GM12878 (cell line): Measurements from ENCODE around the gene PI4KB. TPM values are rescaled to one million over a fixed set of nuclear protein-coding genes. Genes with fewer than 3 reads are reported as not detected.

Source experiments
- ATAC-seq: fragments of 200-7000 bp; cut with Tn5 transposase; 3 replicates; pipeline ENCODE4 v1.9.1; 2020; ENCODE audit warnings: mild to moderate bottlenecking, moderate library complexity
- BruUV-seq: library from RNA; stranded (reverse); fragments of 400-500 nt; replicated peaks from 2 replicates; lab custom pipeline; 2021; lab: Mats Ljungman, UMichigan
- CTCF ChIA-PET: fragments of 300-600 bp; sonication (Branson Sonifier 250); formaldehyde crosslinking; extraction: SDS; loops from one replicate; lab custom pipeline; 2021; ENCODE audit warnings: inconsistent platforms; lab: Yijun Ruan, JAX
- POLR2A ChIA-PET: fragments of 350-600 bp; formaldehyde crosslinking; extraction: SDS; loops from one replicate; lab custom pipeline; 2021; ENCODE audit warnings: inconsistent platforms; lab: Charles Lee
- RAD21 ChIA-PET: fragments of 300-600 bp; sonication (Branson Sonifier 250); formaldehyde crosslinking; loops from one replicate; lab custom pipeline; 2023; ENCODE audit warnings: antibody characterized with exemption; ENCODE audit not compliant: unreplicated experiment; lab: Charles Lee
- SMC1A ChIA-PET: fragments of 300-600 bp; sonication (Branson Sonifier 250); formaldehyde crosslinking; loops from one replicate; lab custom pipeline; 2023; ENCODE audit not compliant: unreplicated experiment, uncharacterized antibody; lab: Charles Lee
- DNase-seq: peaks from one replicate; pipeline ENCODE4 v3.0.0-alpha.2; 2011; ENCODE audit warnings: low read depth, low spot score
- FAIRE-seq: peaks from 3 replicates; lab custom pipeline; 2011; peaks lifted over from hg19 to GRCh38; lab: Jason Lieb, UNC
- H2AFZ ChIP-seq: 2 replicates; pipeline ENCODE4 v1.6.0; 2011; ENCODE audit warnings: low read depth, low read length, control low read depth; ENCODE audit not compliant: control insufficient read depth
- H3K27ac ChIP-seq: 2 replicates; pipeline ENCODE4 v1.5.1; 2011; ENCODE audit warnings: control low read depth; ENCODE audit not compliant: control insufficient read depth, insufficient read depth
- H3K27me3 ChIP-seq, 2 experiments: replicated peaks in 1 of 2; 2 replicates each; pipeline versions ENCODE4 v1.6.0 to v1.6.1; 2011; ENCODE audit warnings: low read length in 1 of 2; ENCODE audit not compliant: control insufficient read depth in 2 of 2, insufficient read depth in 2 of 2
- H3K36me3 ChIP-seq, 2 experiments: 2 replicates each; pipeline ENCODE4 v1.5.1; 2011; ENCODE audit warnings: low read length in 1 of 2; ENCODE audit not compliant: control insufficient read depth in 2 of 2, insufficient read depth in 2 of 2
- H3K4me1 ChIP-seq: 2 replicates; pipeline ENCODE4 v1.6.1; 2011; ENCODE audit warnings: mild to moderate bottlenecking, low read length, moderate library complexity, mixed read lengths; ENCODE audit not compliant: control insufficient read depth, insufficient read depth
- H3K4me2 ChIP-seq: 2 replicates; pipeline ENCODE4 v1.6.0; 2011; ENCODE audit warnings: control low read depth; ENCODE audit not compliant: control insufficient read depth, insufficient read depth
- H3K4me3 ChIP-seq: fragments of 200-600 bp; sonication (generic); 2 replicates; pipeline ENCODE4 v1.5.1; 2016
- H3K79me2 ChIP-seq: 2 replicates; pipeline ENCODE4 v1.6.0; 2011; ENCODE audit warnings: low read length; ENCODE audit not compliant: control insufficient read depth, insufficient read depth
- H3K9ac ChIP-seq: 2 replicates; pipeline ENCODE4 v1.8.0; 2011; ENCODE audit warnings: low read length, control low read depth, mixed read lengths; ENCODE audit not compliant: control insufficient read depth, insufficient read depth
- H3K9me3 ChIP-seq: replicated peaks from 3 replicates; pipeline ENCODE4 v1.5.1; 2011; ENCODE audit warnings: mild to moderate bottlenecking, low read length; ENCODE audit not compliant: control insufficient read depth, insufficient read depth
- H4K20me1 ChIP-seq: 2 replicates; pipeline ENCODE4 v1.6.0; 2011; ENCODE audit not compliant: control insufficient read depth, insufficient read depth
- CREM ChIP-seq: IDR thresholded peaks from 2 replicates; pipeline ENCODE4 v1.6.1; 2014; ENCODE audit warnings: antibody characterized with exemption, low read depth
- CUX1 ChIP-seq: IDR thresholded peaks from 2 replicates; pipeline ENCODE4 v1.6.1; 2012; ENCODE audit warnings: improper control_type of control experiment, low read depth, low read length; ENCODE audit not compliant: insufficient replicate concordance
- E2F8 ChIP-seq: fragments of 450-650 bp; IDR thresholded peaks from 2 replicates; pipeline ENCODE4 v1.6.1; 2018; ENCODE audit warnings: mild to moderate bottlenecking, low read depth, moderate library complexity; ENCODE audit not compliant: partially characterized antibody
- MXI1 ChIP-seq: fragments of 150-350 bp; IDR thresholded peaks from 2 replicates; pipeline ENCODE4 v1.6.1; 2011; ENCODE audit warnings: low read depth, mild to moderate bottlenecking, inconsistent platforms, low read length, improper control_type of control experiment
- NFYB ChIP-seq: IDR thresholded peaks from 2 replicates; pipeline ENCODE4 v1.6.1; 2011; ENCODE audit warnings: low read depth, mild to moderate bottlenecking, low read length, improper control_type of control experiment, moderate library complexity; ENCODE audit not compliant: insufficient read depth
- POU2F2 ChIP-seq: IDR thresholded peaks from 3 replicates; pipeline ENCODE4 v1.6.1; 2011; ENCODE audit warnings: low read depth, mild to moderate bottlenecking, low read length, borderline replicate concordance
- RFX5 ChIP-seq: IDR thresholded peaks from 2 replicates; pipeline ENCODE4 v1.6.1; 2011; ENCODE audit warnings: low read depth, low read length, improper control_type of control experiment
- RUNX3 ChIP-seq: IDR thresholded peaks from 2 replicates; pipeline ENCODE4 v1.6.1; 2012; ENCODE audit warnings: low read length, inconsistent platforms
- SMC3 ChIP-seq: IDR thresholded peaks from 2 replicates; pipeline ENCODE4 v1.6.1; 2011; ENCODE audit warnings: low read length, improper control_type of control experiment, borderline replicate concordance
- SUZ12 ChIP-seq: fragments of 200-600 bp; sonication (generic); IDR thresholded peaks from one replicate; pipeline ENCODE4 v1.6.1; 2018; ENCODE audit warnings: antibody characterized with exemption, mild to moderate bottlenecking; ENCODE audit not compliant: unreplicated experiment
- YY1 ChIP-seq: IDR thresholded peaks from 2 replicates; pipeline ENCODE4 v1.6.1; 2011; ENCODE audit warnings: low read depth, mild to moderate bottlenecking, low read length
- WGBS: methylation state at CpG from one replicate; pipeline ENCODE4 v1.1.6; 2016; ENCODE audit warnings: low lambda C conversion rate; ENCODE audit not compliant: insufficient replicate concordance, insufficient coverage; ENCODE audit errors: missing lambda C conversion rate; 5-methylcytosine and 5-hydroxymethylcytosine counted together
- in situ Hi-C: fragments of 300-500 bp; cut with MboI; formaldehyde crosslinking; loops from 9 replicates; pipeline ENCODE4 v1.14.3; 2018; ENCODE audit warnings: mixed read lengths
- intact Hi-C: fragments of 100-400 bp; cut with micrococcal nuclease; formaldehyde crosslinking; loops from one replicate; pipeline ENCODE4 v1.14.2; 2022; ENCODE audit not compliant: unreplicated experiment
- polyA plus RNA-seq, 11 experiments: library from polyadenylated mRNA; depleted of rRNA in 4 of 11; unstranded in 6 of 11; stranded (reverse) in 5 of 11; fragments of >200 nt; fragmentation: Nextera tagmentation in 4 of 11; fragmentation: Illumina TruSeq in 1 of 11; extraction: Ambion mirVana in 4 of 11; extraction: Trizol in 1 of 11; gene quantifications; 1 replicate in 1 of 11; 2 replicates in 10 of 11; pipeline versions ENCODE4 v1.2.1 to v1.2.3, GENCODE V29; 2011 to 2016; ENCODE audit warnings: inconsistent platforms in 2 of 11, missing spikeins in 2 of 11, low read depth in 1 of 11
- total RNA-seq, 4 experiments: library from RNA; depleted of rRNA in 3 of 4; stranded (reverse); fragments of >200 nt in 3 of 4; fragmentation: Illumina TruSeq in 1 of 4; extraction: Trizol in 1 of 4; gene quantifications; 2 replicates each; pipeline versions ENCODE4 v1.2.1 to v1.2.3, GENCODE V29; 2013 to 2021

Gene PI4KB
- total and polyA plus RNA-seq, 10 of the 15 experiments (the other 5 are each of a cell fraction or from before 2014, with no cell fraction given), result 3.3 to 88.3 (median 51.7) TPM

- no peak overlapping the region for H3K27ac ChIP-seq
- CTCF ChIA-PET, result interaction anchor here (0.7 to 8.9 kb wide), 45 partner anchors 9 to 470 kb away, joined by 3 to 189 read pairs (median 5); partner anchors contain the start of genes MLLT11, PI4KB, PSMB4 and PSMD4
- no peaks in the 10 kb centered on the region for H4K20me1 ChIP-seq
- in situ Hi-C loops (loop anchor here (5.0 kb wide), 1 partner anchor 149 kb away; the partner anchor contains the start of gene VPS72), intact Hi-C loops (loop anchor here (1.0 to 2.0 kb wide), 3 partner anchors 40 to 144 kb away; partner anchors contain the start of gene ZNF687)
- no peaks in the 10 kb centered on the region for H3K9me3 ChIP-seq
- ATAC-seq (peak; percentile 88), DNase-seq (no peak), FAIRE-seq (peak; percentile 84)
- H3K79me2 ChIP-seq, result peaks cover 18% of the 10 kb centered on the region
- H3K4me2 ChIP-seq, result peak overlapping the region; percentile 22; the same call in 1 of the 2 replicates
- SMC1A ChIA-PET, result interaction anchor here (0.6 to 5.4 kb wide), 32 partner anchors 9 to 494 kb away, joined by 3 to 82 read pairs (median 4); partner anchors contain the start of genes PI4KB, PSMB4, PSMD4 and SELENBP1
- H3K4me3 ChIP-seq, result no peak overlapping the region
- no TSS peak for BruUV-seq
- no peaks in the 10 kb centered on the region; the same call in 1 of the 2 replicates for H3K4me1 ChIP-seq
- POLR2A ChIA-PET, result interaction anchor here (0.6 to 10.9 kb wide), 12 partner anchors 9 to 234 kb away, joined by 3 to 110 read pairs (median 3); partner anchors contain the start of genes PI4KB and PSMB4
- RAD21 ChIA-PET, result interaction anchor here (0.6 to 3.3 kb wide), 25 partner anchors 11 to 241 kb away, joined by 3 to 52 read pairs (median 4); partner anchors contain the start of genes PI4KB, PSMD4, TNFAIP8L2 and VPS72
- no peak overlapping the region for H2AFZ ChIP-seq
- 14% methylated on average over 7 of the region's 7 CpGs for WGBS
- H3K9ac ChIP-seq, result no peak overlapping the region
- no peaks in the 10 kb centered on the region for H3K27me3 ChIP-seq
- peaks cover 14 to 19% of the 10 kb centered on the region in 2 experiments for H3K36me3 ChIP-seq
- no peak for TF ChIP-seq RFX5
- 0 out of 2 replicates have a peak, but pooled peaks have one; percentile 41 for TF ChIP-seq YY1
- TF ChIP-seq E2F8, result no peak
- TF ChIP-seq CREM, result peak; percentile 55; the same call in 1 of the 2 replicates
- TF ChIP-seq NFYB, result peak; percentile 86
- peak; percentile 81 for TF ChIP-seq RUNX3
- TF ChIP-seq SMC3, result peak; percentile 78
- peak; percentile 39; the same call in 1 of the 3 replicates for TF ChIP-seq POU2F2
- TF ChIP-seq SUZ12, result no peak
- TF ChIP-seq MXI1, result peak; percentile 39; the same call in 1 of the 2 replicates
- no peak for TF ChIP-seq CUX1
Observed at GRCh38 chr1:151340870-151341754, 13.9 kb upstream of the PI4KB start.
